ENCODE measurements around the gene AKR7A3.
"Not testable (repeated sequence)": the region's sequence is repeated elsewhere in the genome, so short reads cannot be mapped to it uniquely, and the experiment has no call there.

The AKR7A3 gene

DNA sequence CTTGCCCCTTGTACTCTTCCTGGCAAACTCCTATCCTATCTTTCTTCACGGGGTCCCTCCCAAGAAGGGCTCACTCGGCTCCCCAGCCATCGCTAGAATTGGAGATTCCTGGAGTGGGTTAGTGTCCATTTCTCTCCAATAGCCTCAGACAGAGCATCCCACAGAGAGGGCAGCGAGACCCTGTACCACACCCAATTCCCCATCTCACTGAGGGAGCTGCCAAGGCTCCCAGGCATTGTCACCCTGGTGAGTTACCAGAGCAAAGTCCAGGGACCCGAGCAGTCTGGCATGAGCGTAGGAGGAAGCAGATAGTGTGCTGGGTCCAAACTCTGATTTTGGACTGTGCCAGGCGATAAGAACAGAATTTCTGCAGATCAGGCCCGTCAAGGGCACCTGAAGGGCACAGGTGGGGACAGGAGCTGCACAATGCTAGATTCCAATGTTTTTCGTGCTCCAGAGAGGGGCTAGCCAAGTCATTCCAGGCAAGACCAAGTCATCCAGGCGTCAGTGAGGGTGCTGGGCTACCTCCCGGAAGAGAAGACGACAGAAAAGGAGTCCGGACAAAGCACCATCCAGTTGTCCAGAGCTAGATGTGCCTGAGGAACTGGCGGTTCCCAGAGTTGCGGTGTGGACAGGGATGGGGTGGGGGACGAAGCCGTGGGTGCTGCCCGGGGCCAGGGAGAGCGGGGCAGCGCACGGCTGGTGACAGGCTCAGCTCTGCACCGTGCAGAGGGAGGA, 15.3 kb downstream of the AKR7A3 start:
- no peak overlapping the region for H3K9ac ChIP-seq (ENCODE audit: insufficient read length, low read depth)
- no peaks in the 10 kb centered on the region for H3K27me3 ChIP-seq (ENCODE audit: insufficient read depth, insufficient read length)
- H3K9me3 ChIP-seq (ENCODE audit: insufficient read depth, low read length) = no peaks in the 10 kb centered on the region
- no peak for TF ChIP-seq SUZ12 (IDR thresholded peaks at IDR 0.05; ENCODE audit: extremely low read depth, insufficient read depth, insufficient read length)
- no peak overlapping the region for H3K4me3 ChIP-seq (ENCODE audit: insufficient read length, low read depth)
- H3K36me3 ChIP-seq (ENCODE audit: insufficient read depth, insufficient read length, low read length) = no peaks in the 10 kb centered on the region
- no peak for DNase-seq (ENCODE audit: low read depth, low spot score)
- no peaks in the 10 kb centered on the region for H3K4me1 ChIP-seq (ENCODE audit: insufficient read depth, insufficient read length)

DNA sequence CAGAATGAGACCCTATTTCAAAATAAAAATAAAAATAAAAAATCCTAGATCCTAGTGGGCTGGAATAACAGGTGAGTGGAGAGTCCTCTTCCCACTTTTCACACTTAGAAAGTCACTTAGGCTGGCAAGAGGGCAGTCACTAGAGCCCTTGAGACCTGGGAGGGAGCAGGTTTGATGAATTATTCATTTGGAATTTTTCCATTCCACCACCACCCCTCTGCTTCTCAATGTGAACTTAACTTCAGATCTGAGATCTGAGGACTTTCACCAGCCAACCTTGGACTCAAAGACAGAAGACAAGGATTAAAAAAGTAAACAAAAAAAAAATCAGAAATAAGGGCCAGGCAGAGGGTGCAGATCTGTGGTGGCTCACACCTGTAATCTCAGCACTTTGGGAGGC, 16.5 kb downstream of the AKR7A3 start:
- H3K4me3 ChIP-seq (ENCODE audit: insufficient read length, low read depth) = no peak overlapping the region
- H3K27me3 ChIP-seq (ENCODE audit: insufficient read depth, insufficient read length) = no peaks in the 10 kb centered on the region
- no peak for DNase-seq (ENCODE audit: low read depth, low spot score)
- TF ChIP-seq YY1 (IDR thresholded peaks at IDR 0.05; ENCODE audit: insufficient read depth, insufficient read length) (no peak), ZNF274 (IDR thresholded peaks at IDR 0.05; ENCODE audit: low read depth, low read length) (no peak), SUZ12 (IDR thresholded peaks at IDR 0.05; ENCODE audit: extremely low read depth, insufficient read depth, insufficient read length) (no peak)
- H3K9ac ChIP-seq (ENCODE audit: insufficient read length, low read depth) = no peak overlapping the region
- H3K36me3 ChIP-seq (ENCODE audit: insufficient read depth, insufficient read length, low read length) = no peaks in the 10 kb centered on the region
- H3K9me3 ChIP-seq (ENCODE audit: insufficient read depth, low read length) = no peaks in the 10 kb centered on the region
- no peaks in the 10 kb centered on the region for H3K4me1 ChIP-seq (ENCODE audit: insufficient read depth, insufficient read length)

DNA sequence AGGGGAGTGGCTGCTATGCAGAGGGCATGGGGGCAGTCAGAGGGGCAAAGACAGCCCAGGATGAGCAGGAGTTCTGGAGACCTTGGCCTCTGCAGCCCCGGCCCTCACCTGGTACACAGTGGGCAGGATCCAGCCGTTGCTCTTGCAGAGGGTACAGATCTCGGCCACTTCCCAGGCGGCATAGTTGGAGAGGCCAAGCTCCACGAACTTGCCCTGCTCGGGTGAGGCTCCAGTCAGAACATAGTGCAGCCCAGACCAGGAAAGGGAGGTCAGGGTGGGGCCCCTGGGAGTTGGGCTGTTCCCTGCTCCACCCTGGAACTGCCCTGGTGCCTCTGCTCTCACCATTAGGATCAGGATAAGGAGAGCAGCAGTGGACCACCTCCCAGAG, 18.2 kb downstream of the AKR7A3 start:
- not testable (repeated sequence) for H3K9me3 ChIP-seq (ENCODE audit: insufficient read depth, low read length); DNase-seq (ENCODE audit: low read depth, low spot score)

DNA sequence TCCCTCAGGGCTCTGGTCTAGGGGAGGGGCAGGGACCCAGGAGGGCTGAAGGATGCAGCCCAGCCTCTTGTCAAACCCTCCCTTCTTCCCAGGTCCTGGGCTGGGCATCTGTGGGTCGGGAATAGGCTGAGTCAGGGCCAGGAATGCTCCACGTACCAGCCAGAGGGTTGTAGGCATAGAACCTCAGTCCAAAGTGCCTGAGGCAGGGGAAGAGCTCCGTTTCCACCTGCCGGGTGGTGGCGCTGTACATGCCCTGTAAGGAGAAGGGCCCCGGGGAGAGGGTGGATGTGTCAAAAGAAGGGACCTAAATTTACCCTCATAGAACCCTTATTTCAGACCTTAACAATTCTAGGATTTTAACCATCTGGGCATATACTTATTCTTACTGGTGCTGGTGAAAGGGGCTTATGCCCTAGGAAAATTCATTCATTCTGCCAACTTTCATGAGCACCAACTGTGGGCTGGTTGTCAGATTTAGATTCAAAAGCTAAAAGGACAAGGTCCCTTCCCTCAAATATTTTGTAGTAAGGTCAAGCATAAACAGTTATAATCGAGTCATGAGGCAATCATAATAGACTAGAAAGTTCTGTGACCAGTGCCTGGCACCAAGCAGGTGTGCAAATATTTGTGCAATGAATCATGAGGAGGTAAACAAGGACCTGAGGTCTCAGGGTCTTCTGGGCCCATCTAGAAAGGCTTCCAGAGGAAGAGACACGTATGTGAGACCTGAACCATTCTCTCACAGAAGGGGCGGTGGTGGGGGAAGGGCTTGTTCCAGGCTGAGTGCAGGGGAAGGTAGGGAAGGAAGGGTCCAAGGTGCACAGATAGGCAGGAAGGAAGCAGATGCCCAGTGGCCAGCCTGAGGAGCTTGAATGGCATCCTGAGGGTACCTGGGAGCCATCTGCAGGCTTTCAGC, 18.9 kb downstream of the AKR7A3 start:
- H3K27me3 ChIP-seq (ENCODE audit: insufficient read depth, insufficient read length); H3K4me3 ChIP-seq (ENCODE audit: insufficient read length, low read depth); H3K36me3 ChIP-seq (ENCODE audit: insufficient read depth, insufficient read length, low read length); H3K9me3 ChIP-seq (ENCODE audit: insufficient read depth, low read length); DNase-seq (ENCODE audit: low read depth, low spot score); H3K4me1 ChIP-seq (ENCODE audit: insufficient read depth, insufficient read length); H3K9ac ChIP-seq (ENCODE audit: insufficient read length, low read depth): not testable (repeated sequence)

More for the DNA sequence above, 18.2 kb downstream of the AKR7A3 start:
- H3K36me3 ChIP-seq (ENCODE audit: insufficient read depth, insufficient read length, low read length); H3K4me3 ChIP-seq (ENCODE audit: insufficient read length, low read depth); H3K9ac ChIP-seq (ENCODE audit: insufficient read length, low read depth); H3K4me1 ChIP-seq (ENCODE audit: insufficient read depth, insufficient read length); H3K27me3 ChIP-seq (ENCODE audit: insufficient read depth, insufficient read length): not testable (repeated sequence)

DNA sequence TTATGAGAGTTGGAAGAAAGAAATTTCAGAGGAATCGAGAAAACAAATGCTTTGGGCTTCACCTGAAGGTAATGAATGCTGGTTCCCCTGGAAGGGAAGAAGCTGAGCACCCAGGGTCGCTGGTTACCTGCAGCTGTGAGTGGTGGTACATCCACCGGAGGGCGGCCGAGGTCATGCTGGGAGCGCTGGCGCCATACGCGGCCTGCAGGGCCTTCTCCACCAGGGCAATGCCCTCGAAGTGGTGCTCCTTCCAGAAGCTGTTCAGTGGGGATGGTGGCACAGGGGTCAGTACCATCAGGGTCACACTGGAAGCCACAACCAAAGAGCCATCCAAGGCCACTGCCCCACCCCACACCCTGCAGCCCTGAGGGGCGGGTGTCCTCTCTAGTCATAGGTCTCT, 20.1 kb downstream of the AKR7A3 start:
- Histone ChIP-seq H3K27me3 (ENCODE audit: insufficient read depth, insufficient read length) (no peaks in the 10 kb centered on the region), H3K9me3 (ENCODE audit: insufficient read depth, low read length) (no peaks in the 10 kb centered on the region), H3K4me3 (ENCODE audit: insufficient read length, low read depth) (no peak overlapping the region), H3K36me3 (ENCODE audit: insufficient read depth, insufficient read length, low read length) (no peaks in the 10 kb centered on the region), H3K9ac (ENCODE audit: insufficient read length, low read depth) (no peak overlapping the region), H3K4me1 (ENCODE audit: insufficient read depth, insufficient read length) (no peaks in the 10 kb centered on the region)
- TF ChIP-seq SUZ12 (IDR thresholded peaks at IDR 0.05; ENCODE audit: extremely low read depth, insufficient read depth, insufficient read length) = no peak
- no peak for TF ChIP-seq YY1 (IDR thresholded peaks at IDR 0.05; ENCODE audit: insufficient read depth, insufficient read length)
- no peak for TF ChIP-seq ZNF274 (IDR thresholded peaks at IDR 0.05; ENCODE audit: low read depth, low read length)
- DNase-seq (ENCODE audit: low read depth, low spot score) = no peak

DNA sequence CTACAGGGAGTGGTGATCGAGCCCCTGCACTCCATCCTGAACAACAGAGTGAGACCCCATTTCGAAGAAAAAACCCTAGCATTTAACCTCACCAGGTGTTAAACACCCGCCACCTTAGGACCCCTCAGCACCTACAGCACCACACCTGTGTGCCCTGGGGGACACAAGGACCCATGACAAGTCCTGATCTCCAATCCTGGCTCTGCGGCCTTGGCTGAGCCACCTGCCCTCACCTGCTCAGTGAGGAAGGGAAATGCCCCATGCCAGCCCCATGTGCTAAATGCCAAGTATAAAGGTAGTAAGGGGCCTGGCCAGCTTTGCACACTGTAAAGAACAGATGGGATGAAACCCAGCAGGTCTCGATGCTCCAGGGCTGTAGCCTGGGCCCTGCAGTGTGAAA, 25.8 kb downstream of the AKR7A3 start:
- no peaks in the 10 kb centered on the region for H3K27me3 ChIP-seq (ENCODE audit: insufficient read depth, insufficient read length)
- no peaks in the 10 kb centered on the region for H3K4me1 ChIP-seq (ENCODE audit: insufficient read depth, insufficient read length)
- H3K9ac ChIP-seq (ENCODE audit: insufficient read length, low read depth) = no peak overlapping the region
- no peak for DNase-seq (ENCODE audit: low read depth, low spot score)
- peaks cover 29% of the 10 kb centered on the region for H3K36me3 ChIP-seq (ENCODE audit: insufficient read depth, insufficient read length, low read length)
- TF ChIP-seq SUZ12 (IDR thresholded peaks at IDR 0.05; ENCODE audit: extremely low read depth, insufficient read depth, insufficient read length) (no peak), YY1 (IDR thresholded peaks at IDR 0.05; ENCODE audit: insufficient read depth, insufficient read length) (no peak), ZNF274 (IDR thresholded peaks at IDR 0.05; ENCODE audit: low read depth, low read length) (no peak)
- no peak overlapping the region for H3K4me3 ChIP-seq (ENCODE audit: insufficient read length, low read depth)
- no peaks in the 10 kb centered on the region for H3K9me3 ChIP-seq (ENCODE audit: insufficient read depth, low read length)

- no peaks in the 10 kb centered on the region for H3K9me3 ChIP-seq (ENCODE audit: insufficient read depth, low read length)
- H3K4me3 ChIP-seq (ENCODE audit: insufficient read length, low read depth) = no peak overlapping the region
- peaks cover 36% of the 10 kb centered on the region for H3K36me3 ChIP-seq (ENCODE audit: insufficient read depth, insufficient read length, low read length)
- no peaks in the 10 kb centered on the region for H3K4me1 ChIP-seq (ENCODE audit: insufficient read depth, insufficient read length)
- H3K27me3 ChIP-seq (ENCODE audit: insufficient read depth, insufficient read length) = no peaks in the 10 kb centered on the region
- TF ChIP-seq YY1 (IDR thresholded peaks at IDR 0.05; ENCODE audit: insufficient read depth, insufficient read length) (no peak), ZNF274 (IDR thresholded peaks at IDR 0.05; ENCODE audit: low read depth, low read length) (no peak), SUZ12 (IDR thresholded peaks at IDR 0.05; ENCODE audit: extremely low read depth, insufficient read depth, insufficient read length) (no peak)
- H3K9ac ChIP-seq (ENCODE audit: insufficient read length, low read depth) = no peak overlapping the region
- no peak for DNase-seq (ENCODE audit: low read depth, low spot score)
Measured at GRCh38 chr1:19262047-19262446, 26.5 kb downstream of the AKR7A3 start.
